ENCODE measurements around the gene NUDT3. TPM values are rescaled to one million over a fixed set of nuclear protein-coding genes. Genes with fewer than 3 reads are reported as not detected.

Gene NUDT3
- total and polyA plus RNA-seq, 9 of the 15 experiments (the other 6 are each of a cell fraction or from before 2014, with no cell fraction given): 5.4 to 81.2 (median 56.4) TPM

- TF ChIP-seq ZBTB40 (IDR thresholded peaks at IDR 0.05): no peak
- TF ChIP-seq ZBTB40 (CRISPR knock-in tag; IDR thresholded peaks at IDR 0.05): no peak
- no peak for TF ChIP-seq EZH2 (IDR thresholded peaks at IDR 0.05; ENCODE audit: borderline replicate concordance, low read depth, low read length)
- TF ChIP-seq SPI1 (IDR thresholded peaks at IDR 0.05; ENCODE audit: borderline replicate concordance, low read depth, low read length): peak; percentile 92
- no peak for TF ChIP-seq CBFB (CRISPR knock-in tag; IDR thresholded peaks at IDR 0.05)
- no peak for TF ChIP-seq GTF2E2 (tag; IDR thresholded peaks at IDR 0.05)
- TF ChIP-seq BRD9 (IDR thresholded peaks at IDR 0.05; ENCODE audit: low read depth, partially characterized antibody): no peak
- TF ChIP-seq ZNF12 (CRISPR knock-in tag; IDR thresholded peaks at IDR 0.05): no peak
- TF ChIP-seq ZNF184 (CRISPR knock-in tag; IDR thresholded peaks at IDR 0.05): no peak
- no peak for TF ChIP-seq STAG1 (CRISPR knock-in tag; IDR thresholded peaks at IDR 0.05; ENCODE audit: borderline replicate concordance)
- TF ChIP-seq ZFPM2 (CRISPR knock-in tag; IDR thresholded peaks at IDR 0.05): no peak
- TF ChIP-seq HLTF (IDR thresholded peaks at IDR 0.05): no peak
- no peak for TF ChIP-seq KHSRP (IDR thresholded peaks at IDR 0.05)
These were observed 1.7 kb downstream of the NUDT3 start (continued) for GRCh38 chr6:34390531-34391472.
